GM18499 (cell line): Measurements from ENCODE around the gene XIRP2.

Source experiments
- ATAC-seq: cut with Tn5 transposase; IDR thresholded peaks from one replicate; pipeline ENCODE4 v1.9.1; 2021; ENCODE audit warnings: moderate number of reproducible peaks; ENCODE audit not compliant: insufficient read depth, unreplicated experiment

Gene XIRP2, protein sequence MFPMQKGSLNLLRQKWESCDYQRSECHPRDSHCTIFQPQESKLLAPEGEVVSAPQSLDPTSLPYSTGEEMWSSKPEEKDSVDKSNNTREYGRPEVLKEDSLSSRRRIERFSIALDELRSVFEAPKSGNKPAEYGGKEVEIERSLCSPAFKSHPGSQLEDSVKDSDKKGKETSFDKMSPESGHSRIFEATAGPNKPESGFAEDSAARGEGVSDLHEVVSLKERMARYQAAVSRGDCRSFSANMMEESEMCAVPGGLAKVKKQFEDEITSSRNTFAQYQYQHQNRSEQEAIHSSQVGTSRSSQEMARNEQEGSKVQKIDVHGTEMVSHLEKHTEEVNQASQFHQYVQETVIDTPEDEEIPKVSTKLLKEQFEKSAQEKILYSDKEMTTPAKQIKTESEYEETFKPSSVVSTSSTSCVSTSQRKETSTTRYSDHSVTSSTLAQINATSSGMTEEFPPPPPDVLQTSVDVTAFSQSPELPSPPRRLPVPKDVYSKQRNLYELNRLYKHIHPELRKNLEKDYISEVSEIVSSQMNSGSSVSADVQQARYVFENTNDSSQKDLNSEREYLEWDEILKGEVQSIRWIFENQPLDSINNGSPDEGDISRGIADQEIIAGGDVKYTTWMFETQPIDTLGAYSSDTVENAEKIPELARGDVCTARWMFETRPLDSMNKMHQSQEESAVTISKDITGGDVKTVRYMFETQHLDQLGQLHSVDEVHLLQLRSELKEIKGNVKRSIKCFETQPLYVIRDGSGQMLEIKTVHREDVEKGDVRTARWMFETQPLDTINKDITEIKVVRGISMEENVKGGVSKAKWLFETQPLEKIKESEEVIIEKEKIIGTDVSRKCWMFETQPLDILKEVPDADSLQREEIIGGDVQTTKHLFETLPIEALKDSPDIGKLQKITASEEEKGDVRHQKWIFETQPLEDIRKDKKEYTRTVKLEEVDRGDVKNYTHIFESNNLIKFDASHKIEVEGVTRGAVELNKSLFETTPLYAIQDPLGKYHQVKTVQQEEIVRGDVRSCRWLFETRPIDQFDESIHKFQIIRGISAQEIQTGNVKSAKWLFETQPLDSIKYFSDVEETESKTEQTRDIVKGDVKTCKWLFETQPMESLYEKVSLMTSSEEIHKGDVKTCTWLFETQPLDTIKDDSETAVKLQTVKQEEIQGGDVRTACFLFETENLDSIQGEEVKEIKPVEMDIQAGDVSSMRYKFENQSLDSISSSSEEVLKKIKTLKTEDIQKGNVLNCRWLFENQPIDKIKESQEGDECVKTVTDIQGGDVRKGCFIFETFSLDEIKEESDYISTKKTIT (N-terminal part only)

DNA sequence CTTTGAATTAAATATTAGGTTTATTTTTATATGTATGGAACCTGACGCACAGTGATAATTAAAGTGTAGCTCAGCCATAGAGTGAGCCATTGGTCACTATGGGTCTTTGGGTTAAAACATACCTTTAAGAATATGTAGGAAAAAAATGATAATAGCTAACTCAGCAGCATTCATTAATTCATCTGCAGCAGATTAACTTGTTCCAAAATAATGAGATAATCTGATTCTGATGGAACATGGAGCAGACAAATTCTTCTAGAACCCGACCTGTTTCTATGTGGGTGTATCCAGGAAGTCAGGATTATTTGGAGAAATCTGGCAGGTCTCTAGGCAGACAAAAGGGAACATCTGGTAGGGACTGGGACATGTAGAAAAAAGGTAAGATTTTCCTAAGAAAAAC lies at the start of gene XIRP2:
Gene XIRP2 (plus strand): TSS at position 301 of the 400 bp plus-strand sequence. CDS start 15,003 bp downstream, outside the sequence.
- ATAC-seq: no peak

DNA sequence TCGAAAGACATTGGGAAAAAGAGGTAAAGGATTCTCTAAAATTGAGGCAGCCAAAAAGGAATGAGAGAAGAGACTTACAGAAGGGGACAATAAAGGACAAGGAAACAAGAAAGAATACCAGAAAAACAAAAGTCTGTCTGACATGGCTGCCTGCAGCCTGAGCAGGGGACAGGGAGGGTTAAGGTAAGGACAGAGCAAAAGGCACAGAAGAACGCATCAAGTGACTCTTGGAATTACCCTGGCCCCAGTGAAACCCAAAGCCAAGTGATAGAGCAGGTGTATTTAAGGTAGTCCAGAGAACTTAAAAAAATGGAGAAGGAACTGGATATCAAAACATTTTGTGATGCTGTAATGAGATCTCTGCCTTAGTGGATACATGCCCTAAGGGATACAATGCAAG lies 47.1 kb upstream of the XIRP2 start:
- ATAC-seq: no peak

DNA sequence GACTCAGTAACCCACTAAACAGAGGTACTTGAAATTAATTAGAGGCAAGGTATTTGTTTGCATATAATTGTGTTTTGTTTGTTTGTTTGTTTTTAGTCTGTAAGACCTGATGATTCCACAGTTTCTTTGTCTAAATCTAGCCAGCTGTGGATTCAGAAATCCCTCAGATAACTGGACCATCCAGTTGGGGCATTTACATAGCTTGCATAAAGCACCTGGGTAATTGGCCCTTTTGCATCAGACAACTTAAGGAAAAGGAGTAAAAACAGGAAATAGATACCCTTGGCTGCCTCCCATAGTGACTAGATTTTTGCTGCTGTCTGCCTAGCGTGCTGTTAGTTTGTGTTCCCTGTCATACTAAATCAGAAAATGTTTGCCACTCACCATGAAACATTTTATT lies 46.6 kb upstream of the XIRP2 start:
- ATAC-seq: no peak

DNA sequence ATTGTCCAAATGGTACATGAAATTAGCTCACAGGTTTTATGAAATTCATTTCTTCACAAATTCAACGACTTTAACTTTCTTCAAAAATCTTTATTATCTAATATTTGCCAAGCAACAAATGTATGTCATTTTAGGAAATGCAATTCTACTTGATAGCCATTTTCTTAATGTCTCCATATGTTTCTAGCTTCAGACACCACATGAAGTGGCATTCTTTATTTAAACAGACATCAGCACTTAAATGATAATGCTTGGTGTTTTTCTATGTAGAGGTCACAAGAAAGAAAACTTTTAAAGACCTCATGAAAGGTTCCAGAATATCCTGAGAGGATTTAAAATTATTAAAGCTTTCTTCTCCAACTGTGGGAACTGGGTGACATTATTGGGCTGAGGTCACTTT lies 44.2 kb upstream of the XIRP2 start:
- no peak for ATAC-seq

DNA sequence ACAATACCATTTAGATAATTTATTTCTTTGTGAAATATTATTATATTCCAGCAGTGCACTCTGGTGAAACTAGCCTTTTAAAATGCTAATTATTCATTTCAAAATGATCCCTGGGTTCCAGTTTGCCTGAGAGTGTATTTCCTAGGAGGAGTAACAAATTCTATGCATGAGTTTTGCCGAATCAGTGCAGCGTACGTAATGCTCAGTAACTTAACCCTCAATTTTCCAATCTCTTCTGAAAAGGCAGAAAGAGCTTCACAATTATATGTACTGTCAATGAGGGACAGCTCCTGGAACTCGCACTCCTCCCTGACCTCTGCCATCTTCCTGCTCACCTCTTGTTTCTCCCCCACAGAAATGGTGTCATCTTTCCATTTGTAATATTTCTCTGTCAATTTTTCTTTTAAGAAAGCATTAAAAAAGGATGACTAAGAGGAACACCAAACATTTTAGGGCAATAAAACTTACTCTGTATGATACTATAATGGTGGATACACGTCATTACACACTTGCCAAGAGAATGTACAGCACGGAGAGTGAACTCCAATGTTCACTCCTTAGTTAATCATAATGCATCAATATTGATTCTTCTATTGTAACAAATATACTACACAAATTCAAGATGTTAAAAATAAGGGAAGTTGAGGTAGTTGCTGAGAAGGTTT lies 25.7 kb upstream of the XIRP2 start:
- no peak for ATAC-seq

DNA sequence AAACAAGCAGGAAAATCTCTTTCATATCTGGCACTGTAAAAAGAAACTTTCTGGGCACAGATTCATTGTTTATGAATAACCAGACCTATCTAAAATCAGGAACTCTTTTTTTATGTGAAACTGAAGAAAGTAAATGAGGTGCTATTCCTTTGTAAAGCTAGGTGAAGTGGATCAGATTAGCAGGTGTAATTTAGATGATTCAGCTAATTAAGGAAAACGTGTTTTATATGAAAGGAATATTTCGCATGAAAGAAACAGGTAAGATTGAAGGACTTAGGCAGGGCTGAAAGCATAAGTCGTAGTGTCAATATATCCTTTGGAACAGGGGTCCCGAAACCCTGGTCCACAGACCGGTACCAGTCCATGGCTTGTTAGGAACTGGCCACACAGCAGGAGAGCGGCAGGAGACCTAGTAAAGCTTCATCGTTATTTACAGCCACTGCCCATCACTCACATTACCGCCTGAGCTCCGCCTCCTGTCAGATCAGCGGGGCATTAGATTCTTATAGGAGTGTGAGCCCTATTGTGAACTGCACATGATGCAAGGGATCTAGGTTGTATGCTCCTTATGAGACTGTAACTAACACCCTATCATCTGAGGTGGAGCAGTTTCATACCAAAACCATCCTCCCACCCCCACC lies 20.3 kb upstream of the XIRP2 start:
- no peak for ATAC-seq

DNA sequence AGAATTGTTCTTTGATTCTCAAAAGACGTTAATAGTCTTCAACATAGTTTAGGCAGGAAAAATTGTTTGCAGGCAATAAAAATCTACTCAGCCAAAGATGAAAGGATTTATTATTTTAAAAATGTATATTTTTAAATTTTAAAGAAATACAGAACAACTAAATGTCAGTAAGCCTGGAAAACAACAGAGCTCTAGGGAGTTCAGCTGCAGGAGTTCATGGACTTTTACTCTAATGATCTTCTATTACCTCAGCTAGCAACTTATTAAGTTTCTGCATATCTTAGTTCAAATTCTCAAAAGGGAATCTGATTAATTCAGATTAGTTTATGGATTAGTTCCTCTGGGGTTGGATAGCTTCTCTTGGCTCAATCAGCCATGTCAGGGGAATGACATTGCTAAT lies 17.9 kb upstream of the XIRP2 start:
- ATAC-seq: no peak

DNA sequence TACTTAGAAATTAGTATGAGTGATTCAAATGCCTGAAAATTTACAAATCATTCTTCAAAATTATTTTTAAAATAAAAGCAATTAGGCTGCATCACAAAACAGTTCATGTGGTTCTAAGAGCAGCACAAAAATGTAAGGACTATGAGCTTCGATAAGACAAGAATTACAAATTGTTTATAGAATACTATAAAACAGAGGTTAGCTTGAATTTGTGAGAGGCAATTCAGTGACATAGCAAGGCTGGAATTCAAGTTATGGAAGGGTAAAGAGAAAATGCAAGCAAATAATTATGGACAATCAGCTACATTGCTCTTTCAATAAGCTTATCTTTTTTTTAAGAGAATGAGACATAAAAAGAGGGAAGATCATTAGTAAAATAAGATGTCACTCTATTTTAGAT lies 7.1 kb upstream of the XIRP2 start:
- no peak for ATAC-seq

DNA sequence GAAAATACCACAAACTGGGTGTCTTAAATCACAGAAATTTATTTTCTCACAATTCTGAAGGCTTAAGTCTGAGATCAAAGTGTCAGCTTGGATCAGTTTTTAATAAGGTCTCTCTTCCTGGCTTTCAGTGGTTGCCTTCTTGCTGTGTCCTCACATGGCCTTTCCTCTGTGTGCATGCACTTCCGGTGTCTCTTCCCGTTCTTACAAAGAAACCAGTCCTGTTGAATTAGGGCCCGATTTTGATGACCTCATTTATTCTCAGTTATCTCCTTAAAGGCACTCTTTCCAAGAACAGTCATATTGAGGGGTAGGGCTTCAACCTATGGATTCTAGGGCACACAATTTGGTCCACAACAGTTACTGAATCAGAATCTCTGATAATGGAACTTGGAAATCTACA lies 5.4 kb upstream of the XIRP2 start:
- no peak for ATAC-seq

DNA sequence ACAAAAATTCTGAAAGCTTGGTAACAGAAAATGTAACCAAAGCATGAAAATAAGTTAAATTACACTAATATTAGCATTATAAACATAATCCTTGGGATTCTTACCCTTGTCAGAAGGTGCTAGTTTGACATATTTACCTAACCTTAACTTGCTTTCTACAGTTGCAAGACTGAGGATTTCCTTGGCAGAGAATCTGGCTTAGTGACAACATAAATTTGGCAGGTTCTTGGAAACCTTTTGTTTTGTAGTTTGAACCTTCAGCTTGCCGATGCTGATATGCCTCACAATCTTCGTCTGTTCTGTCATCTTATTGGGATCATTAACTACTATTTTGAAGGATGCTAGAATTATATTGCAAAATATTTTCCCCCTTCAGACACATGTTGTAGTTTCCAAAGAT lies 3.4 kb downstream of the XIRP2 start:
- ATAC-seq: no peak

DNA sequence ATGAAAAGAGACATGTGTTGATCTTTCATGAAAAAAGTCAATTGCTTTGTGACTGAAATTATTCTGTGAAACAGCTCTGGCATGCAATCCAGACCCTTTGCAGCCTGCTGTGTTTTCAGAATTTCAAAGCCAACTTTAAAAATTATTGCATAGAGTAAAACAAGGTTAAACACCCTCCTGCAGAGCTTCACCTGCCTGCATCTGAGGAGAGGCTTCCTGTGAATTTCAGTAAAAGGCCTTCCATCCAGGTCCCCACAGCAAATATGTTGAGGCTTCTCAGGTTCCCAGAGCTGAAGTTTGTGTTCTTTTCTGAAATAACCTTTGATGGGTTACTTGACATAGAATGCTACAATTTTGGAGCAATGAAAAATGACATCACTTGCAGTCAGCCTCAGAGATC lies 4.1 kb downstream of the XIRP2 start:
- ATAC-seq: no peak

DNA sequence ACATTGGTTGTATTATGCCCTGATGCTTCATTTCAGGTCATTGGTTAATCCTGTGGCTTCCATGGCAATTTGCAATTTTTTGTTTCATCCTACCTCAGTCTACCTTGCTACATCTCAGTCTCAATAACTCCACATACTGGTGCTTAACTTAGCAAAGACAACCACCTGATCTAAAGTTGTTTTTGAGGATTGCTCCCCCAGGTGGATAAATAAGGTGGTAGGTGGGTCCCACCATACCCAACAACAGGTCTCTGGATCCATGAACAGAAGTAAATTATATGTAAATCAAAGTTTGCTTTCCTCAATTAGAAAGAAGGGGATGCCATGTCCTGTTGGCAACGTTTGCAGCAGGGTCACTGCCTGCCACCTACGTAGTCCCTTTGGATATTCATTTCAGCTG lies 7.0 kb downstream of the XIRP2 start:
- no peak for ATAC-seq

DNA sequence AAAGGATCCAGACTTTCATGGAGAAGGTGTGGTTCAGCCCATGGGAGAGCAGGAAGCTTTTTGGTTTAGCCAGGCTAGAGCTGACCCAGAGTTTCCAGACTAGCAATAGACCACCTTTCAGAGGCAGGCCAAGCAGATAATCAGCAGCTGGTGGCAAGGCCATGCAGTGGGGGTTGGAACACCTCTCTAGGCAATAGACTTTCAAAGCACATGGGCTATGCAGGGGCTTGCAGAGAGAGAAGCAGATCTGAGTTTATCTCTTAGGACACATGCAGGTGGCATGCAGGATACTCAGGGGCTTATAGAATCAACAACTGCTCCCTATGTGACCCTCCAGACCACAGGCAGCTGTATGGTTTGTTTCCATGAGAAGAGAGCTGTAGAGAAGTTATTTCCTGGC lies 9.4 kb downstream of the XIRP2 start:
- no peak for ATAC-seq

DNA sequence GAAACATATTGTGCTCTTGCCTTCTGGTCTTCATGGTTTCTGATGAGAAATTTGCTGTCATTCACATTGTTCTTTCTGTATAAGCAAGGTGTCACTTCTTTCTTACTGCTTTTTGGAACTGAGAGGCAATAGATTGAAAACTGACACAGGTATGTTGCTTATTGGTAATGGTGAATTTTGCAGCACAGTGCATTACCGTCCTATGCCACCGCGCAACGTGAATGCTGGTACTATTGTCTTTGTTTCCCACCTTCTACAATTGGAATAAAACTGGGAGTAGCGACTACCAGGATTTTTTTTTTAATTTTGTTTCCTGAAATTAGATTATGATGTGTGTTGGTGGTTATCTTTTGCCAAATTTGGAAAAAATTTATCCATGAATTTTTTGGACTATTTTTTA lies 11.4 kb downstream of the XIRP2 start:
- ATAC-seq: no peak

DNA sequence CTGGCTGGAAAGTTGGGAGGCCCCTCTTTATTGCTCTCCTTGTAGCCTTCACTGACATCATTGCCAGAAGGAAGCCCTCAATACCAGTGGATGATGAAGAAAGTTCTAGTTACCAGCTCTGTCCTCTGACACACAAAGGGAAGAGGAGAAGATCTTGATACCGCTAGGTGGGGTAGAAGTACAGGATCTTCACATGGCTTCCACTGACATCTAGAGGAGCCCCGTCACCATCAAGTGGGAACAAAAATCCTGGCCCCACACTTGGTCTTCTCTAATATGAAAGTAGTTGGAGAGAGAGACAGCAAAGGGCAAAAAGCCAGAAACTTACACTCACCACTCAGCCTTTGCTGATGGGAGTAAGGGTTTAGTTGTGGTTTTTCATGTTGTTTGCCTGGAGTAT lies 12.4 kb downstream of the XIRP2 start:
- no peak for ATAC-seq

DNA sequence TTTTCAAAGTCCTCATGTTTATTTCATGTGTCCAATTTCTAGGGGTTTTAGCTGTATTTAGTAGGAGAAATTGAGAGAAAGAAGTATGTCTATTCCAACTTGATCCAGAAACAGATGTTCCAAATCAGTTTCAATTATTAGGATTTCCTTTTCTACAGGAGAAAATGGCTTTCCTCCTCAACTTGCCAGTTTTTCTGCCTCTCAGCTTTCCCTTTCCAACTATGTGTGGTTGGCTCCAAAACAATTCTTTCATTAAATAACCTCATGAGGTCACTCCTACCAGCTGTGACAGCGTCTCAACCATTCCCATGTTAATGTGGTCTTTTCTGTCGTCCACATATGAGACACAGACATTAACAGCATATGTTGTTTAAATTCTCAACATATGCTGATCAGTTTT lies 13.1 kb downstream of the XIRP2 start:
- ATAC-seq: no peak

DNA sequence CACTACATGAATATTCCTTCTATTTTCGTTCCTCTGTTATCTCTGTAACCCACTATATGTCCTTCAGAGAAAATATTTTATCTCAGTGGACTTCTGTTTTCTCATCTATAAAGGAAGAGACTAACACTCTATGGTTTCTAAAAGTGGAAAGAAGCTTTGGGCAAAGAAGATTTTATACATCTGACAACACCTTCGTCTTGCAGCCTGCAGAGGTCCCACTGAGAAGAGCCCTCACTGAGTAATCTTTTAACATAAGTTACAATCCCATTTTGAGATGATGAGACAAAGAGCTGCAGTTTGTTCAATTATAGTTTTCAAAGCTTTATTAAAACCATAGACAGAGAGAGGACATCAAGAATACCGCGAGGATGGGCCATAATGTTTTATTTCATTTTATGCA lies 28.7 kb downstream of the XIRP2 start:
- no peak for ATAC-seq

DNA sequence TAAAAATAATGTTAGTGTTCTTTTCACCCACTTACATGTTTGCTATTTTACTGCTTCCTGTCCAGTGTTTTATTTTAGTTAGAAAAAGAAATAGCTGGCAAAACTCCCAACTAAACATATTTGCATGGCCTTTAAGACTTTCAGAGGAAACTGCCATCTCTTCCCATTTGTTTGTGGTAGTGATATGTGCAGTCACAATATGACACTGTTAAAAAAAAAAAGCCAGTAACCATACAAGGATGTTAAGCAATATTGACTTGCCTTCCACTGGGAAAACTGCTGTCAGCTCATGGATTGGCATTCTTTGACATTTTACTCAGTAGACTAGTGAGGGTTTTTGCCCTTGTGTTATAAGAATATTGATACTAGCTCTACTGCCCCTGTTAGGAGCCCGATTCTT lies 29.1 kb downstream of the XIRP2 start:
- ATAC-seq: no peak

DNA sequence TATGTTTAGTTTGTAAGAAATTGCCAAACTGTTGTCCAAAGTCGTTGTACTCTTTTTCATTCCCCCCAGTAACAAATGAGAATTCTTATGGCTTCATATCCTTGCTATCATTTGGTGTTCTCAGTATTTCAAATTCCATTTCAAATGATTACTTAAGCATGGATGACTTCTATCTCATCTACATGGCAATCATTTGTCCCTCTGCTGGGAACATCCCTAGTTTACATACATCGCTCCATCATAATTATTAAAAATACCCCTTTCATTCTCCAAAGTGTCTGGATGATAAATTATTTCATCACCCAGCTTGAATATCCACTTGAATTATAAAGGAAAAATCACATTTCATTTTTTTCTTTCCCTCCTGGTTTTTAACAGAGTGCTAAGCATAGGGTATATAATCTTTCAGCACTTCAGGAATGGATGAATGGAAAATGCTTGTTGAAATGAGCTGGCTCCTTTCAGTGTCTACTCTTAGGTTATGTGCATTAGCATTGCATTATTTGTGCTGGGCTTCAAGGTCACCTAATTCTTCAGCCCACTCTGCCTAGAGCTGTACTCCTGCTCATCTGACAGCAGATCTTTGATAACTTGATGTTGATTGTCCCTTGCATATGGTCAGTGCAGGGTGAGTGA lies 33.1 kb downstream of the XIRP2 start:
- no peak for ATAC-seq
